Mesodermal cell (in vitro differentiated cells): ENCODE data around the gene DENND6A.
"Not testable (repeated sequence)": the region's sequence is repeated elsewhere in the genome, so short reads cannot be mapped to it uniquely, and the experiment has no call there.

Source experiments
- H3K27ac ChIP-seq: 2 replicates; pipeline ENCODE4 v1.7.0; 2013; ENCODE audit warnings: mild to moderate bottlenecking, low read depth, low read length, moderate library complexity; ENCODE audit not compliant: severe bottlenecking
- H3K36me3 ChIP-seq: 2 replicates; pipeline ENCODE4 v1.7.1; 2013; ENCODE audit warnings: mild to moderate bottlenecking, low read length, moderate library complexity; ENCODE audit not compliant: control insufficient read depth, insufficient read depth
- H3K4me1 ChIP-seq: one replicate; pipeline ENCODE4 v1.7.1; 2013; ENCODE audit warnings: mild to moderate bottlenecking, low read length; ENCODE audit not compliant: insufficient read depth, control insufficient read depth, poor library complexity, severe bottlenecking
- H3K4me3 ChIP-seq: 2 replicates; pipeline ENCODE4 v1.7.0; 2013; ENCODE audit warnings: low read length, control low read depth, mild to moderate bottlenecking; ENCODE audit not compliant: insufficient read depth, poor library complexity, severe bottlenecking; ENCODE audit errors: extremely low read depth
- H3K9me3 ChIP-seq: 2 replicates; pipeline ENCODE4 v1.7.1; 2013; ENCODE audit warnings: mild to moderate bottlenecking, low read length, moderate library complexity; ENCODE audit not compliant: control insufficient read depth
- WGBS, 2 experiments: methylation state at CpG; one replicate each; pipeline ENCODE4 v1.1.5; 2013; ENCODE audit warnings: missing lambda C conversion rate in 2 of 2; ENCODE audit not compliant: insufficient coverage in 2 of 2; 5-methylcytosine and 5-hydroxymethylcytosine counted together

The DENND6A gene

GRCh38 chr3:57718118-57718517 lies 25.2 kb upstream of the DENND6A start:
- no CpG with 5 or more reads among the region's 1 CpG for WGBS, 2 experiments
- Histone ChIP-seq H3K4me1 (no peaks in the 10 kb centered on the region), H3K9me3 (no peaks in the 10 kb centered on the region), H3K4me3 (no peak overlapping the region), H3K36me3 (no peaks in the 10 kb centered on the region), H3K27ac (no peak overlapping the region)

- Histone ChIP-seq H3K27ac (no peak overlapping the region), H3K36me3 (no peaks in the 10 kb centered on the region), H3K4me1 (no peaks in the 10 kb centered on the region), H3K4me3 (no peak overlapping the region), H3K9me3 (no peaks in the 10 kb centered on the region)
- WGBS, 2 experiments = 89 to 100% methylated on average over 4 of the region's 6 CpGs
Measured at GRCh38 chr3:57717205-57717868, 24.5 kb upstream of the DENND6A start.

- Histone ChIP-seq H3K36me3 (no peaks in the 10 kb centered on the region), H3K4me3 (no peak overlapping the region), H3K4me1 (no peaks in the 10 kb centered on the region), H3K9me3 (no peaks in the 10 kb centered on the region), H3K27ac (no peak overlapping the region)
- WGBS, 2 experiments = 86 to 95% methylated on average over 2 to 3 of the region's 4 CpGs
Measured at GRCh38 chr3:57715686-57716085, 22.8 kb upstream of the DENND6A start.

GRCh38 chr3:57709559-57709958 lies 16.7 kb upstream of the DENND6A start:
- WGBS, 2 experiments = 73 to 88% methylated on average over 1 of the region's 2 CpGs
- H3K36me3 ChIP-seq = no peaks in the 10 kb centered on the region
- H3K4me3 ChIP-seq = no peak overlapping the region
- no peaks in the 10 kb centered on the region for H3K4me1 ChIP-seq
- H3K9me3 ChIP-seq = no peaks in the 10 kb centered on the region
- no peak overlapping the region for H3K27ac ChIP-seq

- Histone ChIP-seq H3K4me3 (no peak overlapping the region), H3K9me3 (no peaks in the 10 kb centered on the region), H3K27ac (no peak overlapping the region), H3K36me3 (no peaks in the 10 kb centered on the region), H3K4me1 (no peaks in the 10 kb centered on the region)
- 90 to 100% methylated on average over 1 to 2 of the region's 2 CpGs for WGBS, 2 experiments
Measured at GRCh38 chr3:57709031-57709430, 16.2 kb upstream of the DENND6A start.

- Histone ChIP-seq H3K27ac (no peak overlapping the region), H3K4me1 (no peaks in the 10 kb centered on the region), H3K4me3 (no peak overlapping the region), H3K9me3 (no peaks in the 10 kb centered on the region), H3K36me3 (no peaks in the 10 kb centered on the region)
- WGBS, 2 experiments = 94% methylated on average over 2 of the region's 3 CpGs; no CpG with 5 or more reads in 1 of the 2 experiments
Measured at GRCh38 chr3:57706462-57706861, 13.6 kb upstream of the DENND6A start.

GRCh38 chr3:57705351-57705750 lies 12.5 kb upstream of the DENND6A start:
- H3K4me1 ChIP-seq, H3K9me3 ChIP-seq, H3K4me3 ChIP-seq, H3K27ac ChIP-seq, H3K36me3 ChIP-seq: not testable (repeated sequence)
- WGBS, 2 experiments = 86% methylated on average over 1 of the region's 3 CpGs; no CpG with 5 or more reads in 1 of the 2 experiments

GRCh38 chr3:57701781-57702180 lies 8.9 kb upstream of the DENND6A start:
- 95 to 100% methylated on average over 2 to 4 of the region's 6 CpGs for WGBS, 2 experiments
- no peak overlapping the region for H3K27ac ChIP-seq
- no peaks in the 10 kb centered on the region for H3K4me1 ChIP-seq
- H3K36me3 ChIP-seq = no peaks in the 10 kb centered on the region
- no peak overlapping the region for H3K4me3 ChIP-seq
- H3K9me3 ChIP-seq = no peaks in the 10 kb centered on the region

- WGBS, 2 experiments = 80 to 88% methylated on average over 9 of the region's 9 CpGs
- Histone ChIP-seq H3K27ac (no peak overlapping the region), H3K36me3 (no peaks in the 10 kb centered on the region), H3K4me3 (no peak overlapping the region), H3K4me1 (no peaks in the 10 kb centered on the region), H3K9me3 (no peaks in the 10 kb centered on the region)
Measured at GRCh38 chr3:57700737-57701136, 7.9 kb upstream of the DENND6A start.

GRCh38 chr3:57699591-57699990 lies 6.7 kb upstream of the DENND6A start:
- H3K27ac ChIP-seq = no peak overlapping the region
- H3K4me3 ChIP-seq = no peak overlapping the region
- H3K36me3 ChIP-seq = no peaks in the 10 kb centered on the region
- no peaks in the 10 kb centered on the region for H3K4me1 ChIP-seq
- WGBS, 2 experiments = no CpG with 5 or more reads among the region's 2 CpGs
- no peaks in the 10 kb centered on the region for H3K9me3 ChIP-seq

GRCh38 chr3:57696801-57697321 lies 4.0 kb upstream of the DENND6A start:
- 91 to 92% methylated on average over 3 of the region's 3 CpGs for WGBS, 2 experiments
- Histone ChIP-seq H3K9me3 (no peaks in the 10 kb centered on the region), H3K36me3 (no peaks in the 10 kb centered on the region), H3K4me3 (no peak overlapping the region), H3K27ac (no peak overlapping the region), H3K4me1 (no peaks in the 10 kb centered on the region)
